Tibial nerve (tissue), 4 donors: ENCODE results near the gene MYRIP.

Experiments
- CTCF ChIP-seq, 5 experiments: fragments of 200-600 bp in 3 of 5; fragments of 450-650 bp in 2 of 5; sonication (generic) in 3 of 5; IDR thresholded peaks; one replicate each; pipeline ENCODE4 v1.5.1; 2016 to 2019; ENCODE audit warnings: antibody characterized with exemption in 5 of 5, mild to moderate bottlenecking in 3 of 5, moderate library complexity in 2 of 5
- EP300 ChIP-seq, 2 donors: sonication (generic); formaldehyde crosslinking; IDR thresholded peaks; one replicate each; pipeline ENCODE4 v1.6.1; 2017; ENCODE audit warnings: antibody characterized with exemption in 2 of 2, mild to moderate bottlenecking in 1 of 2
- POLR2A ChIP-seq, 2 donors: fragments of 450-650 bp; IDR thresholded peaks; one replicate each; pipeline ENCODE4 v1.6.1; 2017; ENCODE audit warnings: antibody characterized with exemption in 2 of 2, mild to moderate bottlenecking in 2 of 2, moderate library complexity in 2 of 2

- no peak for TF ChIP-seq CTCF (IDR thresholded peaks at IDR 0.05)
- TF ChIP-seq POLR2A (IDR thresholded peaks at IDR 0.05), result no peak
- TF ChIP-seq EP300 (IDR thresholded peaks at IDR 0.05), result no peak
Observed at GRCh38 chr3:40167958-40168357, 358.5 kb downstream of the MYRIP start.
